Measurements from ENCODE around the gene PGM2L1. TPM values are rescaled to one million over a fixed set of nuclear protein-coding genes. Genes with fewer than 3 reads are reported as not detected.

The PGM2L1 gene
- total RNA-seq (16.8 TPM), polyA plus RNA-seq (10 to 100 TPM in 1 of 4 donors, 1 to 10 TPM in 3; 5.9 to 15.4 (median 6.8) TPM)

DNA sequence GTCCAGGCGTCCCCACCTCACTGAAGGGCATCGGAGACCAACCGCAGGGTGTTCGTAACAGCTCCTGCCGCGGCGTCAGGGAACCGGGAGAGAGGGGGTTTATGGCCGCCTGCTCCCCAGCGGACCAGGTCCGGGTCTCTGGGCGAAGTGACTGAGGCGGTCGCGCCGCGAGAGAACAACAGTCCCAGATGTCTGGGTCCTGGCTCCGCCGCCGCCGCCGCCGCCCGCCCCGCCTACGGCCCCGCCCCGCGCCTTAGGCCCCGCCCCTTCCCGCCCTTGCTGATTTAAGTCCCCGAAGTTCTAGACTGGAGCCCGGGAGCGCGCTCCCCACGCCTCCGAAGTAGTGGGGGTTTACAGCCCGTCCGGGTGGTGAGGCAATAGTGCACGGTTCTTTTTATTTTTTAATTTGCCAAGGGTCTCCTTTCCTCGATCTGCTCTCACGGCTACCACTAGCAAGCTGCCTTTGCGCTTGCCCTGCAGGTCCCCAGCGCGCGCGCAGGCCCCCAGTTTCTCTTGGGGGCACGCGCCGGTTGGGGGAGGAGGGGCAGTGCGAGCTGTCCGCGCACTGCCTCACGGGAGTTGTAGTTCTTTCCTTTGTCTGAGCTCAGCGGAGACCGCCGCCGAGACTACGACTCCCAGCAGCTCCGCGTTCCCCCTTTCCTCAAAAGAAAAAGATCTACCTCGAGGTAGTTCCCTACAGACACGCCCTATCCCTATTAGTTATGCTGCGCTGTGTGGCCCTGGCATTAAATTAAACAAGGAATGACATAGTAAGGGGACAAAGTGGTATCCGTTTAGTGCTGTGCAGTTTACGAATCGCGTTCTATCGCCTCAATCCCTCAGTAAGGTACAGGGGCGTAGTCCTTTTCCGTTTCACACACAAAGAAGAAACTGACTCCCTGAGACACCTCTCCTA lies at the start of gene PGM2L1:
Gene PGM2L1, minus strand, starts transcription at position 190 of the 916 bp plus-strand sequence. CDS start 272 bp downstream, outside the sequence.
- H3K27ac ChIP-seq (ENCODE audit: insufficient read depth, low read length, poor library complexity, severe bottlenecking), result peak within 1 kb of the TSS; percentile 81
- no peaks in the 10 kb centered on the region for H3K27me3 Mint-ChIP-seq
- peaks cover 14 to 39% (median 30%) of the 10 kb centered on the region in 4 donors for H3K4me1 Mint-ChIP-seq
- peak within 1 kb of the TSS; percentile 95 to 100 (median 100) for H3K4me3 Mint-ChIP-seq
- H3K36me3 ChIP-seq (ENCODE audit: control insufficient read depth, insufficient read depth, low read length), result no peaks in the 10 kb centered on the region
- no peaks in the 10 kb centered on the region for H3K9me3 ChIP-seq (ENCODE audit: control insufficient read depth in 2 of 2, low read length in 2 of 2)
- DNase-seq, result peak; percentile 92 to 97 (median 96)
- H3K27me3 ChIP-seq (ENCODE audit: control insufficient read depth, insufficient read depth, low read length), result no peaks in the 10 kb centered on the region
- H3K4me3 ChIP-seq (ENCODE audit: low read depth, low read length), result peak within 1 kb of the TSS; percentile 95
- H3K36me3 Mint-ChIP-seq, result no peaks in the 10 kb centered on the region
- H3K27ac Mint-ChIP-seq, result peak within 1 kb of the TSS; percentile 95 to 99 (median 96)
- H3K4me1 ChIP-seq (ENCODE audit: control insufficient read depth, insufficient read depth, low read length, poor library complexity, severe bottlenecking), result peaks cover 31% of the 10 kb centered on the region
- ATAC-seq (ENCODE audit: low read depth in 2 of 2), result peak; percentile 89 to 92
- no peaks in the 10 kb centered on the region for H3K9me3 Mint-ChIP-seq

DNA sequence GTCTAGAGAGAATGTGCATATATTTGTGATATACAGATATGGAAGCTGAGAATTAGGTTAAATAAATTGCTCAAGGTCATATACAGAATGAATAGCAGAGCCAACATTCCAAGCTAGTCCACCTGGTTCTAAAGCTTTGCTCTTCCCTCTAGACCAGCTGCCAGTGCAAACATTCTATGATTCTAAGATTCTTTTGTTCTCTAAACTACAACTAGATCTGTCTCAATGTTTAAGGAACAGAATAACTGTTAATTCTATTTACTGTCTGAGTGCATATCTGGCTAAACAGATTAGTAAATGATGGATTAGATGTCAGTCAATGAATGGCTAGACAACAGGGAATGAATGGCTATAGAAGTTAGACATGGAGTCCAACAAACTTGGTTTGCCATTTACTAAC lies 49.5 kb upstream of the PGM2L1 start:
- no peak for ATAC-seq (ENCODE audit: low read depth in 2 of 2)
- H3K9me3 Mint-ChIP-seq, result peaks cover 0 to 1% (median 0%) of the 10 kb centered on the region in 7 donors
- Histone ChIP-seq H3K4me1 (ENCODE audit: control insufficient read depth, insufficient read depth, low read length, poor library complexity, severe bottlenecking) (no peaks in the 10 kb centered on the region), H3K27ac (ENCODE audit: insufficient read depth, low read length, poor library complexity, severe bottlenecking) (no peak overlapping the region), H3K9me3 (ENCODE audit: control insufficient read depth in 2 of 2, low read length in 2 of 2) (no peaks in the 10 kb centered on the region), H3K4me3 (ENCODE audit: low read depth, low read length) (no peak overlapping the region), H3K27me3 (ENCODE audit: control insufficient read depth, insufficient read depth, low read length) (no peaks in the 10 kb centered on the region), H3K36me3 (ENCODE audit: control insufficient read depth, insufficient read depth, low read length) (no peaks in the 10 kb centered on the region)
- no peak overlapping the region for H3K27ac Mint-ChIP-seq
- H3K36me3 Mint-ChIP-seq, result no peaks in the 10 kb centered on the region
- peaks cover 4% of the 10 kb centered on the region for H3K27me3 Mint-ChIP-seq
- H3K4me3 Mint-ChIP-seq, result no peak overlapping the region
- no peak for DNase-seq
- H3K4me1 Mint-ChIP-seq, result peaks cover 0 to 6% (median under 1%) of the 10 kb centered on the region in 4 donors

DNA sequence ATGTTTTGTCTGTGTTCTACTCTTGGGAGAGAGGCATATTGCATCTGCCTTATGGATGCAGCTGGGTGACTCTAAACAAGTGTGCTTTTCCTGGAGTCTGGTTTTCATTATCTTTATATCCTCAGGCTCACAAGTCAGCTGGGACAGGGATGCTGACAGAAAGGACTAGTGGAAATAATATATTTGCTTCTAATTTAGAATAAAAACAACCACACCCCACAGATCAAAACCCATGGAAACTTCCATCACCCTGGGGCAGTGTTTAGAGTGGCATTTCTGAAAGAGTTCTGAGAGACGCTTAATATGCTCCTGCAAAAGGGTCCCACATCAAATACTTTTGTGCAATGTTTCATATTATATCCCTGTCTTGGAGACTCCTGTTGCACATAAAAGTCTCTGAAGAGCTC lies 48.3 kb upstream of the PGM2L1 start:
- H3K4me1 Mint-ChIP-seq, result peaks cover 0 to 6% (median under 1%) of the 10 kb centered on the region in 4 donors
- no peaks in the 10 kb centered on the region for H3K9me3 Mint-ChIP-seq
- ATAC-seq (ENCODE audit: low read depth in 2 of 2) (no peak), DNase-seq (no peak)
- Histone ChIP-seq H3K27ac (ENCODE audit: insufficient read depth, low read length, poor library complexity, severe bottlenecking) (no peak overlapping the region), H3K4me1 (ENCODE audit: control insufficient read depth, insufficient read depth, low read length, poor library complexity, severe bottlenecking) (no peaks in the 10 kb centered on the region), H3K27me3 (ENCODE audit: control insufficient read depth, insufficient read depth, low read length) (no peaks in the 10 kb centered on the region), H3K36me3 (ENCODE audit: control insufficient read depth, insufficient read depth, low read length) (no peaks in the 10 kb centered on the region), H3K4me3 (ENCODE audit: low read depth, low read length) (no peak overlapping the region), H3K9me3 (ENCODE audit: control insufficient read depth in 2 of 2, low read length in 2 of 2) (no peaks in the 10 kb centered on the region)
- no peaks in the 10 kb centered on the region for H3K36me3 Mint-ChIP-seq
- H3K4me3 Mint-ChIP-seq, result no peak overlapping the region
- peaks cover 4% of the 10 kb centered on the region for H3K27me3 Mint-ChIP-seq
- peak overlapping the region in 1 of 3 donors; percentile 4 for H3K27ac Mint-ChIP-seq

DNA sequence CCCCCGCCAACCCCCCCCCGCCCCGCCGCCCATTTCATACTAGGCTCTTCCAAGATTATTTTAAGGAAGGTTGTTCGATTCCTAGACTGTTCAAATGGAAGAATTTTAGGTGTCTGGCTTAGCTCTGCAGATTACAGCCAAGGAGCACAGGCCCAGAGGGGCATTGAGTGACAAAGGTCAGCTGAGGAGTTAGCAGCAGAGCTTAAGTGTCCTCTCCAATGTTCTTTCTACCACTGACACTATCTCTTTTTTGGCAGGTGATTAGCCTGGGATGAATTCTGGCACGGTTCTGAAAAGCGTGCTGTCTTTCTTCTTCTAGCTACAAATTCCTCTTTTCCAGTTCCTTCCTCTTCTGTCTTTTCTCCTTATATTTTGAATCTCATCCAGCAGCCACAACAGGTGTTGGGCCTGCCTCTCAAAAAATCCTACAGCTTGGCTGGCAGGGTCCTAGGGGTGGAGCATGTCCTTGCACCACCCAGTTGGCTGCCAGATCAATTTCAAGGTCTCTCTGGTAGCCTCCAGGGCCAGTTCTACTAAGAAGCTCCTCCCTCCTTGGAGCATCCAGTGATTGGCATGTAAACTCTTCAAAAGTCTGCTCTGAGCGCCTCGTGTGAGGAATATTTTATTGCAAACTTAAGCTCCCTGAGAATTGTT lies 46.1 kb upstream of the PGM2L1 start:
- Mint-ChIP-seq H3K27ac (no peak overlapping the region), H3K36me3 (no peaks in the 10 kb centered on the region), H3K4me3 (no peak overlapping the region), H3K27me3 (peaks cover 4% of the 10 kb centered on the region), H3K4me1 (peaks cover 0 to 4% (median 0%) of the 10 kb centered on the region in 4 donors), H3K9me3 (no peaks in the 10 kb centered on the region)
- ATAC-seq (ENCODE audit: low read depth in 2 of 2), result no peak
- H3K36me3 ChIP-seq (ENCODE audit: control insufficient read depth, insufficient read depth, low read length), result no peaks in the 10 kb centered on the region
- H3K27ac ChIP-seq (ENCODE audit: insufficient read depth, low read length, poor library complexity, severe bottlenecking), result no peak overlapping the region
- no peaks in the 10 kb centered on the region for H3K4me1 ChIP-seq (ENCODE audit: control insufficient read depth, insufficient read depth, low read length, poor library complexity, severe bottlenecking)
- peaks cover 1 to 15% of the 10 kb centered on the region in 2 experiments for H3K9me3 ChIP-seq (ENCODE audit: control insufficient read depth in 2 of 2, low read length in 2 of 2)
- no peaks in the 10 kb centered on the region for H3K27me3 ChIP-seq (ENCODE audit: control insufficient read depth, insufficient read depth, low read length)
- DNase-seq, result no peak
- no peak overlapping the region for H3K4me3 ChIP-seq (ENCODE audit: low read depth, low read length)

GRCh38 chr11:74443071-74443864 lies 45.0 kb upstream of the PGM2L1 start:
- H3K36me3 ChIP-seq (ENCODE audit: control insufficient read depth, insufficient read depth, low read length), result no peaks in the 10 kb centered on the region
- no peaks in the 10 kb centered on the region for H3K4me1 ChIP-seq (ENCODE audit: control insufficient read depth, insufficient read depth, low read length, poor library complexity, severe bottlenecking)
- peaks cover 1 to 15% of the 10 kb centered on the region in 2 experiments for H3K9me3 ChIP-seq (ENCODE audit: control insufficient read depth in 2 of 2, low read length in 2 of 2)
- no peak overlapping the region for H3K4me3 ChIP-seq (ENCODE audit: low read depth, low read length)
- DNase-seq (no peak), ATAC-seq (ENCODE audit: low read depth in 2 of 2) (no peak)
- H3K27me3 Mint-ChIP-seq, result peaks cover 4% of the 10 kb centered on the region
- no peaks in the 10 kb centered on the region for H3K9me3 Mint-ChIP-seq
- no peak overlapping the region for H3K27ac ChIP-seq (ENCODE audit: insufficient read depth, low read length, poor library complexity, severe bottlenecking)
- no peak overlapping the region for H3K4me3 Mint-ChIP-seq
- H3K36me3 Mint-ChIP-seq, result no peaks in the 10 kb centered on the region
- no peak overlapping the region for H3K27ac Mint-ChIP-seq
- no peaks in the 10 kb centered on the region for H3K27me3 ChIP-seq (ENCODE audit: control insufficient read depth, insufficient read depth, low read length)
- H3K4me1 Mint-ChIP-seq, result no peaks in the 10 kb centered on the region

- ATAC-seq (ENCODE audit: low read depth in 2 of 2) (no peak), DNase-seq (no peak)
- Mint-ChIP-seq H3K4me3 (no peak overlapping the region), H3K27ac (no peak overlapping the region), H3K36me3 (no peaks in the 10 kb centered on the region), H3K27me3 (peaks cover 3% of the 10 kb centered on the region), H3K9me3 (no peaks in the 10 kb centered on the region), H3K4me1 (no peaks in the 10 kb centered on the region)
- Histone ChIP-seq H3K4me3 (ENCODE audit: low read depth, low read length) (no peak overlapping the region), H3K27ac (ENCODE audit: insufficient read depth, low read length, poor library complexity, severe bottlenecking) (no peak overlapping the region), H3K27me3 (ENCODE audit: control insufficient read depth, insufficient read depth, low read length) (no peaks in the 10 kb centered on the region), H3K9me3 (ENCODE audit: control insufficient read depth in 2 of 2, low read length in 2 of 2) (peaks cover 1 to 15% of the 10 kb centered on the region in 2 experiments), H3K4me1 (ENCODE audit: control insufficient read depth, insufficient read depth, low read length, poor library complexity, severe bottlenecking) (no peaks in the 10 kb centered on the region), H3K36me3 (ENCODE audit: control insufficient read depth, insufficient read depth, low read length) (no peaks in the 10 kb centered on the region)
Observed at GRCh38 chr11:74442636-74443035, 44.4 kb upstream of the PGM2L1 start.

- peaks cover 6% of the 10 kb centered on the region for H3K27me3 Mint-ChIP-seq
- Histone ChIP-seq H3K27ac (ENCODE audit: insufficient read depth, low read length, poor library complexity, severe bottlenecking) (no peak overlapping the region), H3K27me3 (ENCODE audit: control insufficient read depth, insufficient read depth, low read length) (no peaks in the 10 kb centered on the region), H3K36me3 (ENCODE audit: control insufficient read depth, insufficient read depth, low read length) (no peaks in the 10 kb centered on the region), H3K9me3 (ENCODE audit: control insufficient read depth in 2 of 2, low read length in 2 of 2) (peaks cover 1 to 15% of the 10 kb centered on the region in 2 experiments), H3K4me1 (ENCODE audit: control insufficient read depth, insufficient read depth, low read length, poor library complexity, severe bottlenecking) (no peaks in the 10 kb centered on the region), H3K4me3 (ENCODE audit: low read depth, low read length) (no peak overlapping the region)
- no peaks in the 10 kb centered on the region for H3K4me1 Mint-ChIP-seq
- ATAC-seq (ENCODE audit: low read depth in 2 of 2) (no peak), DNase-seq (no peak)
- H3K36me3 Mint-ChIP-seq, result no peaks in the 10 kb centered on the region
- no peak overlapping the region for H3K4me3 Mint-ChIP-seq
- H3K27ac Mint-ChIP-seq, result no peak overlapping the region
- H3K9me3 Mint-ChIP-seq, result no peaks in the 10 kb centered on the region
Observed at GRCh38 chr11:74438681-74439080, 40.4 kb upstream of the PGM2L1 start.
